Calu3 (cell line): ENCODE measurements around the gene DENND11. TPM values are rescaled to one million over a fixed set of nuclear protein-coding genes. Genes with fewer than 3 reads are reported as not detected.

Experiments used
- BruUV-seq: library from RNA; stranded (reverse); fragments of 400-500 nt; replicated peaks from 2 replicates; lab custom pipeline; 2021; lab: Mats Ljungman, UMichigan
- CTCF ChIA-PET: fragments of 300-600 bp; sonication (Branson Sonifier 250); formaldehyde crosslinking; loops from one replicate; lab custom pipeline; 2022; ENCODE audit warnings: antibody characterized with exemption; lab: Charles Lee
- DNase-seq: peaks from one replicate; pipeline ENCODE4 v3.0.0; 2022
- H3K27ac Mint-ChIP-seq: one replicate; pipeline ENCODE4 v1.8.0; 2022; ENCODE audit warnings: mixed read lengths; ENCODE audit not compliant: unreplicated experiment
- H3K27me3 Mint-ChIP-seq: one replicate; pipeline ENCODE4 v1.8.0; 2022; ENCODE audit warnings: mixed read lengths; ENCODE audit not compliant: unreplicated experiment
- H3K36me3 Mint-ChIP-seq: one replicate; pipeline ENCODE4 v1.8.0; 2022; ENCODE audit warnings: mild to moderate bottlenecking, moderate library complexity, mixed read lengths; ENCODE audit not compliant: insufficient read depth, unreplicated experiment
- H3K4me1 Mint-ChIP-seq: one replicate; pipeline ENCODE4 v1.8.0; 2022; ENCODE audit warnings: mild to moderate bottlenecking, low read depth, mixed read lengths; ENCODE audit not compliant: unreplicated experiment
- H3K4me3 Mint-ChIP-seq: one replicate; pipeline ENCODE4 v1.8.0; 2022; ENCODE audit warnings: mild to moderate bottlenecking, low read depth, moderate library complexity, mixed read lengths; ENCODE audit not compliant: unreplicated experiment
- H3K9me3 Mint-ChIP-seq: one replicate; pipeline ENCODE4 v1.8.0; 2022; ENCODE audit warnings: low read depth, mixed read lengths; ENCODE audit not compliant: unreplicated experiment
- CTCF ChIP-seq: fragments of 200-600 bp; IDR thresholded peaks from one replicate; pipeline ENCODE4 v1.8.0; 2022; ENCODE audit warnings: antibody characterized with exemption; ENCODE audit not compliant: unreplicated experiment
- intact Hi-C: fragments of 100-400 bp; cut with micrococcal nuclease; formaldehyde crosslinking; loops from one replicate; pipeline ENCODE4 v1.10.0; 2022; ENCODE audit not compliant: unreplicated experiment
- total RNA-seq: library from RNA; stranded (reverse); gene quantifications from 2 replicates; pipeline ENCODE4 v1.2.3, GENCODE V29; 2022

DENND11 gene
- total RNA-seq, 1 experiment from 2014 or later, result 26.5 TPM

DNA sequence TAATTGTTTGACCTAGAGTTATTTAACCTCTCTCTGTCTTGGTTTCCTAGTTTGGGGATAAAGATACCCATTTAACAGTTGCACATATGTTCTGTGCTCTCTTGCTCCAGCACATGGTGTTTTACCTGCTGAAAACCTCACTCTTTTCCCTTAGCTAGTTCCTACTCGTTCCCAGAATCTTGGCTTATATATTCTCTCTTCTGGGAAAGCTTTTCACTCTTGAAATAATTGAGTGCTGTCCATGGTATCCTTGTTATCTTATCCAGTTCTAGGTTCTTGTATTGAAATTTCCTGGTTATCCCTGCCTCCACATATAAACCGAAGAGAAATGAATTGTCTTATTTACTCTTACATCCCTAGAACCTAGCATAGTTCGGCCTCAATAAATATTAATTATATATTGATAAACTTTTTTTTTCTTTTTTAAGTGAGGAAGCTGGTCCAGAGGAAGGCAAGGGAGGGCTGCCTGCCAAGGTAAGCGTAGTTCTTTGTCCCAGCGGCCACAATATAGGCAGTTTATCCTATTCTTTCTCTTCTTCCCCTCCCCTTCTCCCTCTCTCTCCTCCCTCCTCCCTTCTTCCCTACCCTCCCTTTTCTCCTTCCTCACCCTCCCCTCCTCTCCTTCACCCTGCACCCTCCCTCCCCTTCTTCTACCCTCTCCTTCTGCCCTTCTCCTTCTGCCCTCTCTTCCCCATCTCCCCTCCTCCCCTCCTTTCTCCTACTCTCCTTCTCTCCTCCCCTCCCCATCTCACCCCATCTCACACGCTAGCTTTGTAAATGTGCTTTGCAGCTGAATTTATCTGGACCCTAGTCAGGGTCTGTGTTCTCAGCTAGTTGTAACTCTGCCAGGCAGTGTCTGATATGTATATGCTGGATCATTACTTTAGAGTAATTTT, 14.1 kb upstream of the DENND11 start:
- Mint-ChIP-seq H3K4me3 (no peak overlapping the region), H3K27ac (no peak overlapping the region), H3K36me3 (no peaks in the 10 kb centered on the region), H3K27me3 (no peaks in the 10 kb centered on the region), H3K4me1 (no peaks in the 10 kb centered on the region), H3K9me3 (no peaks in the 10 kb centered on the region)
- no TSS peak for BruUV-seq
- CTCF ChIA-PET, result interaction anchor here (0.5 kb wide), 1 partner anchor 14 kb away, joined by 3 read pairs; no protein-coding TSS in a partner anchor
- TF ChIP-seq CTCF, result no peak
- intact Hi-C loops, result no loop called here
- DNase-seq, result no peak

- Mint-ChIP-seq H3K4me3 (no peak overlapping the region), H3K4me1 (no peaks in the 10 kb centered on the region), H3K36me3 (no peaks in the 10 kb centered on the region), H3K27ac (no peak overlapping the region), H3K27me3 (peaks cover 6% of the 10 kb centered on the region), H3K9me3 (no peaks in the 10 kb centered on the region)
- CTCF ChIA-PET, result no interaction called here
- DNase-seq, result no peak
- intact Hi-C loops, result no loop called here
- TF ChIP-seq CTCF, result no peak
- no TSS peak for BruUV-seq
Measured at GRCh38 chr7:141715018-141715417, 13.1 kb upstream of the DENND11 start.

DNA sequence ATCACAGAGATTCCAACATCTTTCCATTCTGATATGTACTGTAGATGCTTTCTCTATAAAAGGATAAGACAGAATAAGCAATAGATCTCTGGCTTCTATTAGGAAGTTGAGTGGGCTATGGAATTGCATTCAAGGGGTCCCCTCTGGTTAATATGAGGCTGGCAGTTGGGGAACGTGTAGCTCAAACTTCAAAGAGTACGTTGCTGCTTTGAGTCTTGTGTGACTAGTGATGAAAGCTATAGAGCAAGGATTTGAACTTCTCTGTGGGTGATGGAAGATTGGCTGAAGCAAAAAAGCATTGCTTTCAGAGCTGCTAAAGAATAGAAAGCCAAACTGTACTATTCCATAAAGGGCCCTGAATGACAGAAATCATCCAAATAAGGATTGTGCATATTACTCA, 12.6 kb upstream of the DENND11 start:
- no peak for TF ChIP-seq CTCF
- H3K36me3 Mint-ChIP-seq, result no peaks in the 10 kb centered on the region
- peaks cover 8% of the 10 kb centered on the region for H3K27me3 Mint-ChIP-seq
- H3K27ac Mint-ChIP-seq, result no peak overlapping the region
- CTCF ChIA-PET, result no interaction called here
- H3K4me3 Mint-ChIP-seq, result no peak overlapping the region
- H3K4me1 Mint-ChIP-seq, result no peaks in the 10 kb centered on the region
- intact Hi-C loops, result no loop called here
- DNase-seq, result no peak
- BruUV-seq, result no TSS peak
- H3K9me3 Mint-ChIP-seq, result no peaks in the 10 kb centered on the region

DNA sequence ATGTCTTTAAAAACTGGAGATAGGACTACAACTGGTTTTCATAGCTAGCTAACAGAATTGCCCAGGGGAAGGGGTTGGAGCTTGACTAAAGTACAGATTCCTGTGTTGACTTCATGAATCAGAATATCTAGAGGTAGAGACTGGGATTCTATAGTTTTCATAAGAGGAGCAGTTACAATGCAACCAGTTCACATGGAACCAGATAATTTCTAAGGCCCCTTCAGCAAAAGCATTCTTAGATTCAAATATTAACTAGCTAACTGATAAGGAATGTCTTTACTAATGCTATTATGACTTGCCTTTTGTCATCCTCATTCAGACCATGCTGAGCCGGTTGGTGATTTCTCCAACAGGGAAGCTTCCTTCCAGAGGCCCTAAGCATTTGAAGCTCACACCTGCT, 11.9 kb upstream of the DENND11 start:
- intact Hi-C loops, result no loop called here
- H3K27ac Mint-ChIP-seq, result no peak overlapping the region
- H3K4me3 Mint-ChIP-seq, result no peak overlapping the region
- H3K9me3 Mint-ChIP-seq, result no peaks in the 10 kb centered on the region
- no peaks in the 10 kb centered on the region for H3K4me1 Mint-ChIP-seq
- no TSS peak for BruUV-seq
- no peak for DNase-seq
- CTCF ChIA-PET, result no interaction called here
- no peak for TF ChIP-seq CTCF
- peaks cover 8% of the 10 kb centered on the region for H3K27me3 Mint-ChIP-seq
- H3K36me3 Mint-ChIP-seq, result no peaks in the 10 kb centered on the region
